Fibroblast of lung (primary cell): Measurements from ENCODE around the gene SYNM. TPM values are rescaled to one million over a fixed set of nuclear protein-coding genes. Genes with fewer than 3 reads are reported as not detected.

Experiments used
- DNase-seq, 2 donors: peaks; one replicate each; pipeline versions ENCODE4 v3.0.0 to v3.0.0-alpha.2; 2010; ENCODE audit warnings: low read depth in 2 of 2
- H2AFZ ChIP-seq: 2 replicates; pipeline ENCODE4 v1.5.1; 2012; ENCODE audit warnings: low read length, control low read depth, inconsistent platforms
- H3K27ac ChIP-seq: 2 replicates; pipeline ENCODE4 v1.5.1; 2011; ENCODE audit warnings: low read length, control low read depth; ENCODE audit not compliant: insufficient read depth
- H3K27me3 ChIP-seq: 2 replicates; pipeline ENCODE4 v1.5.1; 2011; ENCODE audit warnings: mild to moderate bottlenecking, low read length; ENCODE audit not compliant: control insufficient read depth, insufficient read depth
- H3K36me3 ChIP-seq: 2 replicates; pipeline ENCODE4 v1.5.1; 2011; ENCODE audit warnings: low read length; ENCODE audit not compliant: control insufficient read depth, insufficient read depth
- H3K4me1 ChIP-seq: 2 replicates; pipeline ENCODE4 v1.5.1; 2011; ENCODE audit warnings: low read length; ENCODE audit not compliant: control insufficient read depth, insufficient read depth; ENCODE audit errors: extremely low read depth
- H3K4me2 ChIP-seq: 2 replicates; pipeline ENCODE4 v1.5.1; 2011; ENCODE audit warnings: low read length, control low read depth; ENCODE audit not compliant: insufficient read depth; ENCODE audit errors: extremely low read depth
- H3K4me3 ChIP-seq, 4 experiments: fragments of 200-600 bp in 1 of 4; sonication (generic) in 1 of 4; replicated peaks in 1 of 4; 2 replicates each; pipeline ENCODE4 v1.5.1; 2011 to 2016; ENCODE audit warnings: low read length in 4 of 4, low read depth in 3 of 4, mild to moderate bottlenecking in 3 of 4, control low read depth in 2 of 4, inconsistent platforms in 1 of 4, mixed read lengths in 1 of 4; ENCODE audit not compliant: insufficient read depth in 1 of 4; ENCODE audit errors: control extremely low read depth in 1 of 4
- H3K79me2 ChIP-seq: 2 replicates; pipeline ENCODE4 v1.5.1; 2012; ENCODE audit warnings: mild to moderate bottlenecking, low read length, inconsistent platforms; ENCODE audit not compliant: control insufficient read depth, insufficient read depth
- H3K9ac ChIP-seq: 2 replicates; pipeline ENCODE4 v1.5.1; 2011; ENCODE audit warnings: mild to moderate bottlenecking, low read length, control low read depth; ENCODE audit not compliant: insufficient read depth
- H3K9me3 ChIP-seq: 2 replicates; pipeline ENCODE4 v1.5.1; 2012; ENCODE audit warnings: low read depth, low read length; ENCODE audit not compliant: control insufficient read depth, insufficient read depth
- H4K20me1 ChIP-seq: 2 replicates; pipeline ENCODE4 v1.5.1; 2011; ENCODE audit warnings: low read length; ENCODE audit not compliant: control insufficient read depth, insufficient read depth; ENCODE audit errors: extremely low read depth
- CTCF ChIP-seq, 2 donors: IDR thresholded peaks in 1 of 2; conservative IDR thresholded peaks in 1 of 2; 1 replicate in 1 of 2; 2 replicates in 1 of 2; pipeline ENCODE4 v1.5.1; 2011 to 2012; ENCODE audit warnings: low read length in 2 of 2, control low read depth in 1 of 2, inconsistent platforms in 1 of 2, low read depth in 1 of 2, mild to moderate bottlenecking in 1 of 2
- EZH2 ChIP-seq: IDR thresholded peaks from 2 replicates; pipeline ENCODE4 v1.5.1; 2012; ENCODE audit warnings: low read length, control low read depth, mild to moderate bottlenecking; ENCODE audit errors: missing control alignments
- polyA plus RNA-seq, 2 donors: library from polyadenylated mRNA; depleted of rRNA in 1 of 2; stranded (reverse) in 1 of 2; unstranded in 1 of 2; fragments of >200 nt; gene quantifications; 2 replicates each; pipeline ENCODE4 v1.2.1, GENCODE V29; 2011 to 2012; ENCODE audit warnings: missing spikeins in 1 of 2
- total RNA-seq: library from RNA; depleted of rRNA; stranded (reverse); fragments of >200 nt; gene quantifications from 2 replicates; pipeline ENCODE4 v1.2.1, GENCODE V29; 2014

SYNM gene
- total and polyA plus RNA-seq, 2 donors (not counting 1 experiment from before 2014, with no cell fraction given): 1.8 to 8.6 TPM

DNA sequence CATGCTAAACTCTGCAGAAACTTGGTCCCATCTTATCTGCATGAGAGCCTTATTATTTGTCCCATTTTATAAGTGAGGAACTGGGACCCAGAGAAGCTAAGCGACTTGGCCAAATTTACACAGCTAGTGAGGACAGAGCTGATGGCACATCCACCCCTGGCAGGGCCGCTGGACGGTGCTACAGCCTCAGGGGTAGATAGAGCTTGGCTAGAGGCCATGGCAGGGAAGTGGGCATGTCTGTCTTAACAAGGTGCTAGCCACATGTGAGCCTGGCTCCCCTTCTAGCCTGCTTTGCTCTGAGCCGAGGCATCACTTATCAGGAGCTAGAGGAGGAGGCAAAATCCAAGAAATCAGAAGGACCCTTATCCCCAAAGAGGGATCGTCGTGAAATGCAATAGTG lies 36.7 kb upstream of the SYNM start:
- H3K4me1 ChIP-seq: no peaks in the 10 kb centered on the region
- H3K9ac ChIP-seq: no peak overlapping the region
- TF ChIP-seq EZH2 (no peak), CTCF (conservative IDR thresholded peaks at IDR 0.05 in 1 of 2, IDR thresholded peaks at IDR 0.05 in 1 of 2; ENCODE audit: low read depth in 1 of 2, low read length in 2 of 2) (no peak)
- H3K36me3 ChIP-seq: no peaks in the 10 kb centered on the region
- H3K27me3 ChIP-seq: peaks cover 8% of the 10 kb centered on the region
- H3K4me3 ChIP-seq: no peak overlapping the region
- no peaks in the 10 kb centered on the region for H3K9me3 ChIP-seq
- no peaks in the 10 kb centered on the region for H4K20me1 ChIP-seq
- DNase-seq: no peak
- H3K27ac ChIP-seq: no peak overlapping the region
- no peaks in the 10 kb centered on the region for H3K79me2 ChIP-seq
- no peak overlapping the region for H2AFZ ChIP-seq
- H3K4me2 ChIP-seq: no peak overlapping the region

DNA sequence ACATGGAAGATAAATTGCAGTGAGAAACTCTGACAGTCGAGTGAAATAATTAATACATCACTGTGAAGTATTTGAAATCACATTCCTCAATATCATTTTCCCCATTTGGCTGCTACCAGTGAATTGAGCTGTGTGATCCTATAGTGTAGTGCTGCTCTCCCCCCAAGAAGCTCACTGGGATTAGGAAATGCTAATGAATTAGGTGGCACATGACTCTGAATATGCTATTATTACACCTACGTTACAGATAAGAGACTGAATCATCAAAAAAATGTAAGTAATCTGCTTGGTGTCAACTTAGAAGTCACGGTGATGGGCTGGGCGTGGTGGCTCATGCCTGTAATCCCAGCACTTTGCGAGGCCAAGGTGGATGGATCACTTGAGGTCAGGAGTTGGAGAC lies 34.7 kb upstream of the SYNM start:
- Histone ChIP-seq H2AFZ (no peak overlapping the region), H4K20me1 (no peaks in the 10 kb centered on the region)

GRCh38 chr15:99071091-99071680 lies 33.7 kb upstream of the SYNM start:
- no peak for TF ChIP-seq EZH2
- TF ChIP-seq CTCF (conservative IDR thresholded peaks at IDR 0.05 in 1 of 2, IDR thresholded peaks at IDR 0.05 in 1 of 2; ENCODE audit: low read depth in 1 of 2, low read length in 2 of 2): no peak
- Histone ChIP-seq H4K20me1 (no peaks in the 10 kb centered on the region), H3K27me3 (no peaks in the 10 kb centered on the region), H3K4me2 (no peak overlapping the region), H3K4me3 (no peak overlapping the region), H3K9ac (no peak overlapping the region), H3K79me2 (no peaks in the 10 kb centered on the region), H3K36me3 (no peaks in the 10 kb centered on the region), H3K9me3 (no peaks in the 10 kb centered on the region), H3K27ac (no peak overlapping the region), H2AFZ (no peak overlapping the region), H3K4me1 (no peaks in the 10 kb centered on the region)
- DNase-seq: no peak

More for the DNA sequence above, 34.7 kb upstream of the SYNM start:
- no peak overlapping the region for H3K4me2 ChIP-seq
- H3K36me3 ChIP-seq: no peaks in the 10 kb centered on the region
- DNase-seq: peak in 1 of 2 donors; percentile 41
- H3K79me2 ChIP-seq: no peaks in the 10 kb centered on the region
- no peak for TF ChIP-seq CTCF (conservative IDR thresholded peaks at IDR 0.05 in 1 of 2, IDR thresholded peaks at IDR 0.05 in 1 of 2; ENCODE audit: low read depth in 1 of 2, low read length in 2 of 2)
- no peak for TF ChIP-seq EZH2
- H3K9ac ChIP-seq: no peak overlapping the region
- H3K9me3 ChIP-seq: no peaks in the 10 kb centered on the region
- H3K4me1 ChIP-seq: no peaks in the 10 kb centered on the region
- no peak overlapping the region for H3K27ac ChIP-seq
- H3K4me3 ChIP-seq: no peak overlapping the region
- H3K27me3 ChIP-seq: no peaks in the 10 kb centered on the region
